GM18870 (cell line): Measurements from ENCODE around the gene SLC9A8.

Source experiments
- ATAC-seq: cut with Tn5 transposase; IDR thresholded peaks from one replicate; pipeline ENCODE4 v1.9.1; 2021; ENCODE audit warnings: moderate library complexity; ENCODE audit not compliant: unreplicated experiment

The SLC9A8 gene

GRCh38 chr20:49913399-49914047 is 100.9 kb downstream of the SLC9A8 start:
- no peak for ATAC-seq

- peak; percentile 21 for ATAC-seq
These were observed 101.9 kb downstream of the SLC9A8 start for GRCh38 chr20:49914310-49915117.

- ATAC-seq, result peak; percentile 31
These were observed 102.4 kb downstream of the SLC9A8 start for GRCh38 chr20:49915118-49915379.

DNA sequence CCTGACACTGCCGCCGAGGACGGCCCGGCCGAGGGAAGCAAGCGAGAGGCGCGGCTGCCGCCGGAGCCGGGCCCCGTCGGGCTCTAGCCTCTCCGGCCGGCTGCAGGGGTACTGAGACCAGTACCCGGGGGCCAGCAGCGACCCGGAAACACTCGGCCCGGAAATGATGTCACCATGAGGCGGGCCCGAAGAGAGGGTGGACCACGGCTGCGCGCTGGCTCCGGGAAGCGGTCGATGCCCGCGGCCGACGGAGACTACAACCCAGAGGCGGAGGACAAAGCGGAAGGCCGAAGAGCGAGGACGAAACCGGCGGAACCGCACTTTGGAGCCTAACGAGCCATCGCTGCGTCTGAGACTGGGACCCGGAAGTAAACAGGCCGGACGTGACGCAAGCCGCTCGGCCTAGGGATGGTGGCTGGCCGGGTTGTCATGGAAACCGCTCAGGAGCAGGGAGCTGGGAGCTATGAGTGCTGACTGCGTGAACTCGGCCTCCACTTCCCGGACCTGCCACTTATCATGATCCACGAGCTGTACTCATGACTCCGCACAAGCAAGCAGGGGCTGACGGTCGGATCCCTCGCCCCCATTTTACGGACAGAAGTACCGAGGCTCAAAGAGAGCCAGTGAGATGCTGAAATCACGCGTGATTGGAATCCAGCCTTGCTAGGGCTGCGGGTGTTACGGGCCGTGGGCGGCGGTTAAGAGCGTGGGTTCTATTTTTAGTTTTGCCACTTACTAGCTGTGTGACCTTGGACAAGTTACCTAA is 102.9 kb downstream of the SLC9A8 start, which contains the start of gene SPATA2:
SPATA2 (minus strand) TSS at position 150 of the 766 bp plus-strand sequence. CDS start 7,039 bp downstream, outside the sequence.
- ATAC-seq, result peak; percentile 74

DNA sequence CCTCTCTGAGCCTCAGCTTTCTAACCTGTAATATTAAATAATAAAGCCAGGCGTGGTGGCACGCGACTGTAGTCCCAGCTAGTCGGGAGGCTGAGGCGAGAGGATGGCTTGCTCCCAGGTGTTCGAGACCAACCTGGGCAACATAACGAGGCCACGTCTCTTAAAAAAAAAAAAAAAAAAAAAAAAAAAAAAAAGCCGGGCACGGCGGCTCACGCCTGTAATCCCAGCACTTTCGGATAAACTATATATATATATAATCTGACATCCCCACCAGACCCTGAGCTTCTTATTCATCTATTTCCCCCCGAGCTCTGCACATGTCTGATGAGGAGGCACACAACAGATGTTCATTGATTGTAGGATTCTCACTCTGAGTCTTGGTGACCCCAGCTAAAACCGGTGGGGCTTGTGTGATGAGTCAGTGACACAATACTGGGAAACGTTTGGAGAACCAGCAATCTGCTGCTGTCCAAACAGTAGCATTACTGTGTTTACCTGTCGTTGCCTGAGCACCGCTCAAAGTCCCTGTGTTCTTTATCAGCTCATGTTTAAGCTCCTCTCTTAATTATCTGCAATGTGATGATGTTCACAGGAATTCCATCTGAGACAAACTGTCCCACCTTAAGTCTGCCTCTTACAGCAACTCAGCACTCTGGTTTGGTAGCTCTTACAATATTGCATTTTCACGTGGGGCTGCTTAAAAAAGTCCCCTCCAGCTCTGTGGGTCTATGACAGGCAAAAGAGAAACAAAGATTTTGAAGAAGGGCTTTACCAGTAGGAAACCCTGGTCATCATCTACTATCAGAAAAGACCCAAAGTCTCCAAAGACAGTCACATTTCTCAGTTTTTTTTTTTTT is 103.7 kb downstream of the SLC9A8 start:
- ATAC-seq, result no peak

GRCh38 chr20:49918446-49918845 is 105.8 kb downstream of the SLC9A8 start:
- no peak for ATAC-seq

- no peak for ATAC-seq
These were observed 106.4 kb downstream of the SLC9A8 start for GRCh38 chr20:49919009-49919408.

DNA sequence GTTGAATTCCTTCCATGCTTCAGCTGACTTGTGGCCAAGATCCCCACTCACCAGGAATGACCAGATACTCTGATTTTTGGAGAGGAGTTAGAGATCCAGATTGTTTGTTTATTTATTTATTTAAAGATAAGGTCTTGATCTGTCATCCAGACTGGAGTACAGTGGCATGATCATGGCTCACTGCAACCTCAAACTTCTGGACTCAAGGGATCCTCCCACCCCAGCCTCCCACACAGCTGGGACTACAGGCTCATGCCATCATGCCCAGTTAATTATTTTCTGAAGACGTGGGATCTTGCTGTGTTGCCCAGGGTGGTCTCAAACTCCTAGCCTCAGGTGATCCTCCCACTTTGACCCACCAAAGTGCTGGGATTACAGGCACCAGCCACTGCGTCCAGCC is 106.8 kb downstream of the SLC9A8 start:
- ATAC-seq, result no peak

- ATAC-seq, result no peak
These were observed 111.6 kb downstream of the SLC9A8 start for GRCh38 chr20:49924247-49924646.

DNA sequence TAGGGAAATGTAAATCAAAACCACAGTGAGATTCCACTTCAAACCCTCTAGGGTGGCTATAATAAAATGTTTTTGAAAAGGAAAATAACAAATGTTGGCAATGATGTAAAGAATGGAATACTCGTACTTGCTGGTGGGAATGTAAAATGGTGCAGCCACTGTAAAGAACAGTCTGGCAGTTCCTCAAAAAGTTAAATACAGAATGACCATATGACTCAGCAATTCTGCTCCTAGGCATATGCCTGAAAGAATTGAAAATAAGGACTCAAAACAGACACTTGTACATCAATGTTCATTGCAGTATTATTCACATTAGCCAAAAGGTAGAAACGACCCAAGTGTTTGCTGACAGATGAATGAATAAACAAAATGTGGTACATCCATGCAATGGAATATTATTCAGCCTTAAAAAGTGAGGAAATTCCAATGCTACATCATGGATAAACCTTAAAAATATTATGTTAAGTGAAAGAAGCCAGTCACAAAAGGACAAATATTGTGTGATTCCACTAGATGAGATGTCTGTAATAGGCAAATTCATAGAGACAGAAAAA is 113.3 kb downstream of the SLC9A8 start:
- no peak for ATAC-seq

DNA sequence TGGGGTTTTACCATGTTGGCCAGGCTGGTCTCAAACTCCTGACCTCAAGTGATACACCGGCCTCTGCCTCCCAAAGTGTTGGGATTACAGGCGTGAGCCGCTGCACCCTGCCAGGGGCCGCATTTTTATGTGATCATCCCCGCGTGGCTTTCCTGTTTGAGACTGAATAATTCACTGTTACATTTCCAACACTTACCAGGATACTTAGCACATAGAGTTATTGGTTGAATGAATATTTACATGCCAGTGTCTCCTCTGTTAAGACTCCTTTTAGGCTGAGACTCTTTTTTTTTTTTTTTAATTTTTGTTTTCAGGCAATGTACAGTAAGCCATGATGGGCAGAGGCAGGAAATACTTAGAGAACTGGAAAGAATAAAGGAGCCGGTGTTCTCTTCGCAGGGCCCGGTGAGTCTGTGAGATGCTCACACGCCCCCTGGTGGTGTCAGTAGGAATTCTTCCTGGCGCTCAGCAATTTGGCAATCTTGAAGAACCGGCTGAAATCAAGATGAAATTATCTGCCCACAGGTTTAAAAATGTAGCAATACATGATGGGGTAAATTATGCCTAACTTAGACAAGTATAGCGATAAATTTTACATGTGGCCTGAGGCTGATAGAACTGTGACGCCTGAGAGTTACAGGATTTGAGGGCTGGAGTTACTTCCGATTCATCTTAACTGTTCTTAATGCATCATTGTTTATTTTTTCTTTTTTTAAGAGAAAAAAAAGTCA is 115.9 kb downstream of the SLC9A8 start:
- no peak for ATAC-seq

GRCh38 chr20:49929142-49929494 is 116.5 kb downstream of the SLC9A8 start:
- ATAC-seq, result no peak

DNA sequence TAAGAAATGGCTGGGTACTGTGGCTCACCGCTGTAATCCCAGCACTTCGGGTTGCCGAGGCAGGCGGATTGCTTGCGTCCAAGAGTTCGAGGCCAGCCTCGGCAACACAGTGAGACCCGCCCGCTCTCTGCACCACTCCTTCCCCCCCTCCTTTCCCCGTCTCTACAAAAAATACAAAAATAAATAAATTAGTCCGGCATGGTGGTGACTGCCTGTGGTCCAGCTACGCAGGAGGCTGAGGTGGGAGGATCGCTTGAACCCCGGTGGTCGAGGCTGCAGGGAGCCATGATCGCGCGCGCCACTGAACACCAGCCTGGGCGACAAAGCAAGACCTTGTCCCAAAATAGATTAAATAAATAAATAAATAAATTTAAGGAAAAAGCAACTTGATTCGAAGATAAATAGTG is 123.1 kb downstream of the SLC9A8 start:
- no peak for ATAC-seq

DNA sequence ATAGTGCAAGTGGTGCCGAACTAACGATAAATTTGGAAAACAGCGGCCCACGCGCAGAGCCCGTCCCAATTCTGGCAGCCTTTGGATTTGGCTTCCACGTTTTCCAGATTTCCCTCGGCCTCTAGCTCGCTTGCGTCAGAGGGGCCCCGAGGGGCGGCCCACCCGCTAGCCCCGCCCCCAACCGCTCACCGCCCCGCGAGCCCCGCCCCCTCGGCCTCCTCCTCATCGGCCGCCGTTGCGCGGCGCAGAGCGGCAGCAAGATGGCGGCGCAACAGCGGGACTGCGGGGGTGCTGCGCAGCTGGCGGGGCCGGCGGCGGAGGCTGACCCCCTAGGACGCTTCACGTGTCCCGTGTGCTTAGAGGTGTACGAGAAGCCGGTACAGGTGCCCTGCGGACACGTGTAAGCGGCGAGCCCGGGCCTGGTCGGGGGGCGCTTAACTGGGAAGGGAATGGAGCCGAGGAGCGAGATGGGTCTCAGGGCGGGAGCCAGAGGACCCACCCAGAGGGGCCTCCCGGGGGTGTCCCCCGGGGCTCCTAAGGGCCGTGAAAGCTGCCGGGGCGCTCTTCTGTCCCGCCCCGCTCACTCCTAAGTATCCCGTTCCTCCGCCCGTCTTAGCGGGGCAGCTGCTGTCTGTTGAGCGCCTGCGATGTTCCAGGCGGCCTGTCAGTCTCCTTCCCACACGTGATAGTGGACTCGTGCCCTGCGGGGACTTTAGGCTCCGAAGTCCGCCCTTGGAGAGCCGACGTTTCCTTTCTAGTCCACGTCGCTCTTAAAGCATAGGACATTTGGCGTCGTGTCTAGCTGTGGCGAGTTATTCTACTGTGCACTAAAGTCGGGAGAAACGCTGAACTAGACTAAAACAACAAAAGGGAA is 123.8 kb downstream of the SLC9A8 start, which contains the start of gene RNF114:
RNF114 (plus strand) TSS at position 245 of the 874 bp plus-strand sequence; CDS start at position 261, 16 bp downstream.
- peak; percentile 40 for ATAC-seq

GRCh38 chr20:49937027-49937929 is 124.7 kb downstream of the SLC9A8 start:
- no peak for ATAC-seq

GRCh38 chr20:49938173-49939163 is 125.8 kb downstream of the SLC9A8 start:
- no peak for ATAC-seq

DNA sequence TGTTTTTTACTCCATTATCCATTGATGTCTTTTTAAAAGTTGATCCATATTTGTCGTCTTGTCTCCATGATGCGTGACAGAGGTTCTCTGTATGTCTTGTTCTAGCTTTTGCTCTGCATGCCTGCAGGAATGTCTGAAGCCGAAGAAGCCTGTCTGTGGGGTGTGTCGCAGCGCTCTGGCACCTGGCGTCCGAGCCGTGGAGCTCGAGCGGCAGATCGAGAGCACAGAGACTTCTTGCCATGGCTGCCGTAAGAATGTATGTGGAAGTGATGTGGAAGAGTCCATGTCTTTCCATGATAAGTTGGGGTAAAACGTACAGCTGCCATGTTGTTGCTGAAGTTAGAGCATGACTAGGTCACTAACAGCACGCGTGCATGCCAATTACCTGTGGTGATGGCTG is 128.8 kb downstream of the SLC9A8 start:
- no peak for ATAC-seq
